ENCODE measurements around the gene ANTXR1. TPM values are rescaled to one million over a fixed set of nuclear protein-coding genes. Genes with fewer than 3 reads are reported as not detected.

Gene ANTXR1
- total RNA-seq, 1 donor from 2014 or later = not detected

DNA sequence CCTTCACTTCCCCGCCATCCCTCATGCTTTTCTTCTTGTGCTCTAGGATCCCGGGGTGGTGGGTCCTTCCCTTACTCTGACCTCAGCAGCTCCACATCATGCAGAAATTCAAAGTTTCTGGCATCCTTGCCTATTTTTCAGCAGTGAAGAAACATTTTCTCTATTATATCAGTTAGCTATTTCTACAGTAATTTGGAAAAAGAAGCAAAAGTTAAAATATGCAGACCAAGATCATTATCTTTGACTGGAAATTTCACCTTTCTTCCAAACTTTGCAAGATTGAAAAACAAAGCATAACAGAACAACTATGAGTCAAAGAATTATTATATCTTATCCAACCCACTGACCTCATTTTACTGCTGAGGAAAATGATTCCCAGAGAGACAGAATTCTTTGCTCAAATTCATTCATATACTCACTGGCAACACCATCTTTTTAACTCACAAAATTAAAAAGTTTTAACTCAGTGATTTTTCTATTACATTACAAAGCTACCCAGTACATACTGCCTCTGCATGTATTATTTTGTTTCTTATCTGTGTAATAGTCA lies 40.5 kb downstream of the ANTXR1 start:
- CTCF ChIA-PET = no interaction called here
- no peak for ATAC-seq (ENCODE audit: low read depth)
- no peak overlapping the region for H3K27ac Mint-ChIP-seq
- no peaks in the 10 kb centered on the region for H3K4me1 Mint-ChIP-seq
- H3K4me3 Mint-ChIP-seq = no peak overlapping the region
- peaks cover 3% of the 10 kb centered on the region for H3K9me3 Mint-ChIP-seq
- POLR2A ChIA-PET = no interaction called here
- intact Hi-C loops (cut with micrococcal nuclease) = no loop called here
- no peaks in the 10 kb centered on the region for H3K36me3 Mint-ChIP-seq (ENCODE audit: low read depth)
- no peak for TF ChIP-seq CTCF (IDR thresholded peaks at IDR 0.05)
- no peak for DNase-seq
- H3K27me3 Mint-ChIP-seq = peaks cover 7% of the 10 kb centered on the region

DNA sequence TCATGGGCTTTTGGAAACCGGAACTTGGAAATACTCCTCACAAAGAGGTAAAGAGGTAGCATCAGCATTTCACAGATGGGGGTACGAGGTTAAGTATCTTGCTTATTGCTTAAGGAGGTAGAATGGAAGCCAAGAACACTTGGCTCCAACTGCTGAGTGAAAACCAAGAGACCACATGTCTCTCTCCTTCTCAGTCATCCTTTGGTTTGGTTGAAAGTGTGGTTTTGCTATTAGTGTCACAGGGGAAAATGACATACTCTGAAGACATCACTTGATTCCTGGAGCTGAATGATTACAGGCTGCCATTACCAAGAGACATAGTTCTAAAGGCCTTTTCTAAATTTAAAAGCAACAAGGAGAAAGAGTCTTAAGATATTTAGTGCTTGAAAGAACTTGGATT lies 41.5 kb downstream of the ANTXR1 start:
- Mint-ChIP-seq H3K27ac (no peak overlapping the region), H3K4me1 (no peaks in the 10 kb centered on the region), H3K4me3 (no peak overlapping the region), H3K27me3 (peaks cover 14% of the 10 kb centered on the region), H3K36me3 (ENCODE audit: low read depth) (no peaks in the 10 kb centered on the region), H3K9me3 (peaks cover 5% of the 10 kb centered on the region)
- DNase-seq (no peak), ATAC-seq (ENCODE audit: low read depth) (no peak)
- POLR2A ChIA-PET = no interaction called here
- intact Hi-C loops (cut with micrococcal nuclease) = no loop called here
- CTCF ChIA-PET = no interaction called here
- no peak for TF ChIP-seq CTCF (IDR thresholded peaks at IDR 0.05)

DNA sequence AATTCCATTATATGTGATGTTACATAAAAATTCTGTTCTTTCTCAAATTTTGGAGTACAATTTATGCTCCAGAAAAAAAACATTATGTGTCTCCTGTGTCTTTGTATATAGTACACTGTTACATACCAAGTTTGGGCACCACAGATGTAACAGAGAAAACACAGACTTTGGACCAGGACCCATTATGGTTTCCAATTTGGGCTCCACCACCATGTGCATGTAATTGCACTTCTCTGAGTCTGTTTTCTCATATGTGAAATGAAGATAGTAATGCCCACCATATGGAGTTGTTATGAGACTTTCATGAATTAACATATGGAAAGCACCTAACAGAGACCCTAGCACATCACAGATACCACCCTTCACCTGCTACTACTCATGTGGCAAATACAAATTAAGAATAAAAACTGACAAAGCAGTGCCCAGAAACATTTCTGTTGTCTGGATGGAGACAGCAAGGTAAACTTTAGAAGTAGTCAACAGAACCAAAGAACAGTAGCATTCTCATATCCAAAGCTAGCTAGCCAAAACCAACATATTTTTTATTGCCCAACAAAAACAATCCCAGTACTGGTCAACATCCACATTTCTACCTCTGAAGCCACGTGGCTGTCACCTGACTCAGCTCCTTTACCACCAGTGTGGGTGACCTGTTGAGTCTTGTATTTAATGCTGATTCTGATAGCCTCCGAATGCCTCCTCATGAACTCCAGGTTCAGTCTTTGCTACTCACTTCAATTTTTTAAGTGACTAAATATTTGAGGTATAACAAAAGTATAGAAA lies 42.9 kb downstream of the ANTXR1 start:
- Mint-ChIP-seq H3K4me3 (no peak overlapping the region), H3K36me3 (ENCODE audit: low read depth) (no peaks in the 10 kb centered on the region), H3K27ac (no peak overlapping the region), H3K4me1 (no peaks in the 10 kb centered on the region), H3K9me3 (peaks cover 5% of the 10 kb centered on the region), H3K27me3 (peaks cover 18% of the 10 kb centered on the region)
- POLR2A ChIA-PET = no interaction called here
- CTCF ChIA-PET = no interaction called here
- no peak for TF ChIP-seq CTCF (IDR thresholded peaks at IDR 0.05)
- intact Hi-C loops (cut with micrococcal nuclease) = no loop called here
- ATAC-seq (ENCODE audit: low read depth) (no peak), DNase-seq (no peak)

DNA sequence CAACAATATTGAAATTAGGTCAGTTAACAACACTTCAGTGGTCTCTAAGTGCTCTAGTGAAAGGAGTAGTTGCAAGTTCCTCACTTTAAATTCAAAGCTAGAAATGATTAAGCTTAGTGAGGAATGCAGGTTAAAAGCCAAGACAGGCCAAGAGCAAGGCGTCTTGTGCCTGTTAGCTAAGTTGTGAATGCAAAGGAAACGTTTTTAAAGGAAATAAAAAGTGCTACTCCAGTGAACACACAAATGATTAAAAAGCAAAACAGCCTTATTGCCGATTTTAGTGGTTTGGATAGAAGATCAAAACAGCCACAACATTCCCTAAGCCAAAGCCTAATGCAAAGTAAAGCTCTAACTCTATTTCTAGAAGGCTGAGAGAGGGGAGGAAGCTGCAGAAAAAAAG lies 44.7 kb downstream of the ANTXR1 start:
- Mint-ChIP-seq H3K27me3 (peaks cover 29% of the 10 kb centered on the region), H3K9me3 (peaks cover 5% of the 10 kb centered on the region), H3K27ac (no peak overlapping the region), H3K4me1 (no peaks in the 10 kb centered on the region), H3K4me3 (no peak overlapping the region), H3K36me3 (ENCODE audit: low read depth) (no peaks in the 10 kb centered on the region)
- ATAC-seq (ENCODE audit: low read depth) (no peak), DNase-seq (no peak)
- POLR2A ChIA-PET = no interaction called here
- CTCF ChIA-PET = no interaction called here
- intact Hi-C loops (cut with micrococcal nuclease) = no loop called here
- TF ChIP-seq CTCF (IDR thresholded peaks at IDR 0.05) = no peak

- peaks cover 23% of the 10 kb centered on the region for H3K27me3 Mint-ChIP-seq
Measured at GRCh38 chr2:69059731-69060290, 46.8 kb downstream of the ANTXR1 start.

More at GRCh38 chr2:69059731-69060290, 46.8 kb downstream of the ANTXR1 start:
- Mint-ChIP-seq H3K4me3 (no peak overlapping the region), H3K4me1 (no peaks in the 10 kb centered on the region), H3K9me3 (peaks cover 8% of the 10 kb centered on the region), H3K27ac (no peak overlapping the region), H3K36me3 (ENCODE audit: low read depth) (no peaks in the 10 kb centered on the region)
- ATAC-seq (ENCODE audit: low read depth) = no peak
- no peak for TF ChIP-seq CTCF (IDR thresholded peaks at IDR 0.05)
- CTCF ChIA-PET = no interaction called here
- POLR2A ChIA-PET = no interaction called here
- intact Hi-C loops (cut with micrococcal nuclease) = no loop called here
- DNase-seq = no peak

All from activated B cell treated with CpG ODN at 0.5 μM for 24 hours (primary cell).